GM12874 (cell line): Measurements from ENCODE around the gene C22orf31.

Source experiments
- TF ChIP-seq, protein P1 (sequence below): IDR thresholded peaks from 2 replicates; pipeline ENCODE4 v1.5.1; 2011; ENCODE audit warnings: low read depth, mild to moderate bottlenecking, control low read depth, low read length, moderate library complexity; ENCODE audit not compliant: insufficient read depth

Gene C22orf31

DNA sequence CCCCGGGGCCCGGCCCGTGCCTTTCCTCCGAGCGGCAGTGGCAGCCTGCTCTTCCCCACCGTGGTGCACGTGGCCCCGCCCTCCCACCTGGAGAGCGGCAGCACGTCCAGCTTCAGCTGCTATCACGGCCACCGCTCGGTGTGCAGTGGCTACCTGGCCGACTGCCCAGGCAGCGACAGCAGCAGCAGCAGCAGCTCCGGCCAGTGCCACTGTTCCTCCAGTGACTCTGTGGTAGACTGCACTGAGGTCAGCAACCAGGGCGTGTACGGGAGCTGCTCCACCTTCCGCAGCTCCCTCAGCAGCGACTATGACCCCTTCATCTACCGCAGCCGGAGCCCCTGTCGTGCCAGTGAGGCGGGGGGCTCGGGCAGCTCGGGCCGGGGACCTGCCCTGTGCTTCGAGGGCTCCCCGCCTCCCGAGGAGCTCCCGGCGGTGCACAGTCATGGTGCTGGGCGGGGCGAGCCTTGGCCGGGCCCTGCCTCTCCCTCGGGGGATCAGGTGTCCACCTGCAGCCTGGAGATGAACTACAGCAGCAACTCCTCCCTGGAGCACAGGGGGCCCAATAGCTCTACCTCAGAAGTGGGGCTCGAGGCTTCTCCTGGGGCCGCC lies 11.9 kb downstream of the C22orf31 start:
- TF ChIP-seq, protein P1, sequence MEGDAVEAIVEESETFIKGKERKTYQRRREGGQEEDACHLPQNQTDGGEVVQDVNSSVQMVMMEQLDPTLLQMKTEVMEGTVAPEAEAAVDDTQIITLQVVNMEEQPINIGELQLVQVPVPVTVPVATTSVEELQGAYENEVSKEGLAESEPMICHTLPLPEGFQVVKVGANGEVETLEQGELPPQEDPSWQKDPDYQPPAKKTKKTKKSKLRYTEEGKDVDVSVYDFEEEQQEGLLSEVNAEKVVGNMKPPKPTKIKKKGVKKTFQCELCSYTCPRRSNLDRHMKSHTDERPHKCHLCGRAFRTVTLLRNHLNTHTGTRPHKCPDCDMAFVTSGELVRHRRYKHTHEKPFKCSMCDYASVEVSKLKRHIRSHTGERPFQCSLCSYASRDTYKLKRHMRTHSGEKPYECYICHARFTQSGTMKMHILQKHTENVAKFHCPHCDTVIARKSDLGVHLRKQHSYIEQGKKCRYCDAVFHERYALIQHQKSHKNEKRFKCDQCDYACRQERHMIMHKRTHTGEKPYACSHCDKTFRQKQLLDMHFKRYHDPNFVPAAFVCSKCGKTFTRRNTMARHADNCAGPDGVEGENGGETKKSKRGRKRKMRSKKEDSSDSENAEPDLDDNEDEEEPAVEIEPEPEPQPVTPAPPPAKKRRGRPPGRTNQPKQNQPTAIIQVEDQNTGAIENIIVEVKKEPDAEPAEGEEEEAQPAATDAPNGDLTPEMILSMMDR, result no peak

DNA sequence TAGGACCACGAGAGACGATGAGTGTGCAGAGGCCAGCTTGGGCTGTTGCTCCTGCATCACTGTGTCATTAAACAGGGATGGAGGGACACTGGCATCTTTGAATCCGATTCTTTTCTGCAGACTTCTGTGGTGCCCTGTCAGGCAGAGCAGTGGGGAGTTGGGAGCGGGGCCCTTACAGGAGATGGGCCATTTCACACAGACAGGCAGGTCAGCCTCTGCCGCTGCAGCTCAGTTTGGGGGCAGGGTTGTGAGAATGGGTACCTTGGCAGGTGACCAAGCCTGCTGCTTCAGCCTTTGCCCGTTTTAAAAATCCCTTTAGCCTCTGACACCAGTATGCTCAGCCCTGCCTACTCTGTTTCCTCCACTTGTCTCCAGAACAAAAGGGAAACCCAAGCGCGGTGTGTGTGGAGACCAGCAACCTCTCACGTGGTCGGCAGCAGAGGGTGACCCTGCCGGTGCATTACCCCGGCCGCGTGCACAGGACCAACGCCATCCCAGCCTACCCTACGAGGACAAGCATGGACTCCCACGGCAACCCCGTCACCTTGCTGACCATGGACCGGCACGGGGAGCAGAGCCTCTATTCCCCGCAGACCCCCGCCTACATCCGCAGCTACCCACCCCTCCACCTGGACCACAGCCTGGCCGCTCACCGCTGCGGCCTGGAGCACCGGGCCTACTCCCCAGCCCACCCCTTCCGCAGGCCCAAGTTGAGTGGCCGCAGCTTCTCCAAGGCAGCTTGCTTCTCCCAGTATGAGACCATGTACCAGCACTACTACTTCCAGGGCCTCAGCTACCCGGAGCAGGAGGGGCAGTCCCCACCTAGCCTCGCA lies 12.6 kb downstream of the C22orf31 start:
- TF ChIP-seq, protein P1, result no peak

GRCh38 chr22:29044657-29045176 lies 16.9 kb downstream of the C22orf31 start:
- TF ChIP-seq, protein P1, result no peak

DNA sequence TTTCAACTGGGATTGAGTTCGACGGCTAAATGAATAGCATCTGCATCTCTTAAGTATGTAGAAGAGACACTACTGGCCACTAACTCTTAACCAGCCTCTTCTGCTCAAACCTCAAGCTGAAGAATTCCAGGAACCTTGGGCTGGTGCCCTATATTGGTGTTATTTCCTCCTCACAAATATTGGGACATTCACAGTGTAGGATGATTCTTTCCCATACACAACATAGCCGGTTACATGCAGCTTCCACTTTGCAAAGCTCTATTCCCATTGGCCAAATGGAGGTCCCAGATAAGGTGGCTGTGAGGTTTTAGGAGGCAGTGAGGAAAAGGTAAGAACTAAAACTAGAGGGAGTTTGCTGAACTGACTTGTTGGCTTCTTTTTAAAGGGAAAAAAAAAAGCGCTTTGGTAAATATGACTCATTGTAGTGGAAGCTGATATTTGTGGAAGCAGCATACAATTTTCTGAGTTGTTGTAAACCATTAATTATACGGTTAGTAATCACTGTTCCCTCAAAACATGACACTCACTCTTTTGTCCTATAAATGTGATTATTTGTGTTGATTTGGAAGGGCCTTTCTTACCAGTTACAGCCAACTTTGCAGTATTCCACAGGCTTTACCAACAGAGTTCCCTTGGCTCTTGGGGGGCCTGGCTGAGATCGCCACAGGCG lies 17.6 kb downstream of the C22orf31 start:
- TF ChIP-seq, protein P1, result no peak

GRCh38 chr22:29041408-29041807 lies 20.2 kb downstream of the C22orf31 start:
- TF ChIP-seq, protein P1, result no peak

- TF ChIP-seq, protein P1, result peak; percentile 86
Observed at GRCh38 chr22:29040385-29041275, 21.0 kb downstream of the C22orf31 start.
